ENCODE measurements around the gene ZNF407.
A peak's percentile ranks its signal among the peaks of the same experiment; 100 is the strongest.

ZNF407 gene

DNA sequence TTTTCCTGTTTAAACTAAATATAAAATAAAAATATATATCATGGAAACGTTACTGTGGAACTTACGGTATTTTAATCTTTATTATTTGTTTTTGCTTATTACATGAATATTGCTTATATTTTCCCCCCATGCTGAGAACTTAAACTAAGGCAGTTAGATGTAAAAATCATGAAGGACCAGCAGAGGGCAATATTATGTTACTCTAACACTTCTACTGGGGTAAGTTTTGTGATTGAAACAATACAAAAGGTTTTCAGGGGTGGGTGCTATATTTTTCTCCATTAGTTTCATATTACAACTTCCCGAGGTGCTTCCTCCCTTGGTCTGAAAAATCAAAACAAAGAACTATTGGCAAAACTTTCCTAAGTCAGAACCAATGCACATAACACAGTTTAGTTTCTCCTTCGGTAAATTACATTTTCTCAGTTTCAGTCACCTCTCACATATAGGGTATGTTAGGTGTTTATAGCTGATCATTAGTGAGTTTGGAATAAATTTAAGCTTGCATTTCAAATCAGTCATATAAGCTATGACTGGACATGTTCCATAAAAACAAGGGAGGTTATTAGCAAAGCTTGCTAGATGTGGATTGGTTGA lies 54.8 kb downstream of the ZNF407 start:
- ATAC-seq (ENCODE audit: low read depth) (no peak), DNase-seq (ENCODE audit: low spot score in 2 of 2) (peak in 1 of 2 donors; percentile 11)
- H3K4me3 Mint-ChIP-seq: no peak overlapping the region
- H3K4me1 Mint-ChIP-seq: no peaks in the 10 kb centered on the region
- no peaks in the 10 kb centered on the region for H3K9me3 Mint-ChIP-seq
- H3K27ac Mint-ChIP-seq: no peak overlapping the region
- no peaks in the 10 kb centered on the region for H3K27me3 Mint-ChIP-seq
- peaks cover 4% of the 10 kb centered on the region for H3K36me3 Mint-ChIP-seq

DNA sequence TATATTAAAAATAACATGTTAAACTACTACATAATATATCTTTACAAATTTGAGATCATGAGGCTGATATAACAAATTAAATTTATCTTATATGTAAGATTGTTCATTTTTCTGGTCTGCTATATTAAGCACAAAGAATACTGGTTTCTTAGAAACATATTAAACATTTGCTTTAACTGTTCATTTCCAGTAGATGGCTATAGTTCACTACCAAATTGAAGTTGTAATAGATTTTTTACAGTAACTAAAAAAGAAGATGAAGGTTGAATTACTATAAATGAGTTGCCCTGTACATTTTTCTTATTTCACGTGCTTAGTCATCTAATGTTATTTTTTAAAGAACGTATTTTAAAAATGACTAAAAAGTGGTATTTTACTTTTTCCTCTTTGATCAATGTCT lies 57.0 kb downstream of the ZNF407 start:
- no peak for ATAC-seq (ENCODE audit: low read depth)
- H3K4me3 Mint-ChIP-seq: no peak overlapping the region
- DNase-seq (ENCODE audit: low spot score in 2 of 2): no peak
- H3K4me1 Mint-ChIP-seq: no peaks in the 10 kb centered on the region
- H3K27ac Mint-ChIP-seq: no peak overlapping the region
- H3K9me3 Mint-ChIP-seq: no peaks in the 10 kb centered on the region
- H3K36me3 Mint-ChIP-seq: peaks cover 2% of the 10 kb centered on the region
- H3K27me3 Mint-ChIP-seq: no peaks in the 10 kb centered on the region

DNA sequence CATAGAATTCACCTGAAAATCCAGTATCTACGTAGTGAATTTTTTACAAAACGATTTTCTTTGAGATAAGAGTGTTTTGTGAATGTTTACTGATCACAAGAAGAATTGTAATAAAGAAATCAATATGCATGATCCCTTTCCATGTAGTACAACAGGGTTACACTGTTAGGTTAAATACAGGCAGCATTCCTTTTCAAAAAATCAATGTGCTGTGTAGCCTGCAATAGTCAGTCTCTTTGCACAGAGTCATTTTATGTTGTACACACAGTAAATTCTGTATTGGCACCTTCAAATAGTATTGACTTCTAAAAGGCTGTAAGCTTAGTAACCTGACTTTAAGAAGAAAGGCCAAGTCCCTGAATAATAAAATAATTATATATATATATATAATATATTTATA lies 63.3 kb downstream of the ZNF407 start:
- Mint-ChIP-seq H3K9me3 (no peaks in the 10 kb centered on the region), H3K27ac (no peak overlapping the region)

DNA sequence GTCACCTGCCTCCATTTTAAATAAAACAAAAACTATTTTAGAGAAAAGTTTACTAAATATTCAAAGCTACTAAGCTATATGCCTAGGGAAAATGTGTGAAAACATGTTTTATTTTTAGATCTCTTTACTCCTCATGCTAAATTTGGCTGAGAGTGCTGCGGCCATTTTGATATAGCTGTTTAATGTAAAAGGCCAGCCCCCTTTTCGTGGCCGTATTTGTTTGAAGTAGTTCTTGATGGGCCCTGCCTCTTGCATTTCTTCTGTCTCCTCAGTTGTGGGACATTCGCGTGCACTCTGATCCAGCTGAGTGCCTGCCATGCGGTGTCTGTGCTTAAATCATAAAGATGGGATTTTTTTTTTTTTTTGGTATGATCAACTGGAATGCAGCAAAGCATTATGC lies 64.0 kb downstream of the ZNF407 start:
- ATAC-seq (ENCODE audit: low read depth) (no peak), DNase-seq (ENCODE audit: low spot score in 2 of 2) (no peak)
- peaks cover 19% of the 10 kb centered on the region for H3K36me3 Mint-ChIP-seq
- H3K4me3 Mint-ChIP-seq: no peak overlapping the region
- H3K9me3 Mint-ChIP-seq: no peaks in the 10 kb centered on the region
- no peaks in the 10 kb centered on the region for H3K27me3 Mint-ChIP-seq
- H3K27ac Mint-ChIP-seq: no peak overlapping the region
- H3K4me1 Mint-ChIP-seq: peaks cover 3% of the 10 kb centered on the region

More for the DNA sequence above, 63.3 kb downstream of the ZNF407 start:
- Mint-ChIP-seq H3K4me3 (no peak overlapping the region), H3K27me3 (no peaks in the 10 kb centered on the region), H3K36me3 (peaks cover 19% of the 10 kb centered on the region), H3K4me1 (peaks cover 3% of the 10 kb centered on the region)
- ATAC-seq (ENCODE audit: low read depth): no peak
- no peak for DNase-seq (ENCODE audit: low spot score in 2 of 2)

DNA sequence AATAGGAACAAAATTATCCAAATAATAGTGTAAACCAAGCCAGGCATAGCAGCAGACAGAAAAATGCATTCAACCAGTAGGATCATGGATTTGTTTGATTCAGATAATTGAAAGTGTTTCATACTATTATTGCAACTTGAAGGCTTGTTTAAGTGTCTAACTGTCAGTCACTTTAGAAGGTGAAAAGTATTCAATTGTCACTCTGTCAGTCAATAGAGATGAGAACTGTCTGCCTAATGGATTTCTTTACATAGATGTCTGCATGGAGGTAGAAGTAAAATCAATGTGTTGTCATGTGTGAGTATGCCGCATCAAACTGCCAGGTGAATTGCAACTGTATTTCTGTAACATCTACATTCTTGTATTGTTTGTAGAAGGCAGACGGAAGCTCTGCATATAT lies 65.0 kb downstream of the ZNF407 start:
- Mint-ChIP-seq H3K27me3 (no peaks in the 10 kb centered on the region), H3K9me3 (no peaks in the 10 kb centered on the region), H3K4me3 (no peak overlapping the region), H3K27ac (no peak overlapping the region), H3K4me1 (peaks cover 3% of the 10 kb centered on the region), H3K36me3 (peaks cover 26% of the 10 kb centered on the region)
- DNase-seq (ENCODE audit: low spot score in 2 of 2): no peak
- no peak for ATAC-seq (ENCODE audit: low read depth)

DNA sequence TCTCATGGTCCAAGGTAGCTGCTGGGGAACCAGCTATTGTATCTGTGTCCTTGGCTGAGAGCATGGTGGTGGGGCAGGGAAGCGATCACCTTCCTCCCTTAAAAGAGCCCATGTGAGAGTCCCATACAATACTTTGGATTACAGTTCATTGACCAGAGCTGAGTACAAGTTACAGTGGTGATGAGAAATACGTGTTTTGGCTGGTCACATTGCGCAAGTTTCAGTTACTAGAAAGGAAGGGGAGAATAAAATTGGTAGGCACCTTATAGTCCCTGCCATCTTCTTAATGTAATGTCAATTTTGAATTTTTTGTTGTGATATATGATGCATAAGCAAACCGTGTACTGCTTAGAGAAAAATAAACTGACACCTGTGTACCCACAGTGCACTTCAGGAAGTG lies 67.7 kb downstream of the ZNF407 start:
- Mint-ChIP-seq H3K4me3 (no peak overlapping the region), H3K27ac (no peak overlapping the region), H3K4me1 (peaks cover 5% of the 10 kb centered on the region), H3K36me3 (peaks cover 33% of the 10 kb centered on the region), H3K9me3 (no peaks in the 10 kb centered on the region), H3K27me3 (no peaks in the 10 kb centered on the region)
- DNase-seq (ENCODE audit: low spot score in 2 of 2) (no peak), ATAC-seq (ENCODE audit: low read depth) (no peak)

DNA sequence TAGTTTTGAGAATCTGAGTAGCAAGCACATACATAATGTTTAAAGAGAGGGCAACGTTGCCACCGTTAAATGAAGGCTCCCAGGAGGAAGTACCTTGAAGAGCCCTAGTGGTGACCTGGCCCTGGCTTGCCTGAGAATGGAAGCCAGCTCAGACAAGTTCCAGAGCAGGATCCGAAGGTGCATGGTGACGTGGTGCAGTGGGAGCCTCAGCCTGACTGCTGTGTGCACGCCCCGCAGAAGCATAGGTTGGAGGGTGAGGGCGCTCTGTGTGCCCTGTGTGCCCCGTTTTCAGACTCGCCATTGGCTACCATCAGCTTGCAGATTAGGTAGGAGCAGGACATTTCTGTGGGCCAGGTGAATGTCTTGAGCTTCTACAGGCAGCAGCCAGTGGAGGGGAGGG lies 68.2 kb downstream of the ZNF407 start:
- H3K9me3 Mint-ChIP-seq: no peaks in the 10 kb centered on the region
- no peak overlapping the region for H3K4me3 Mint-ChIP-seq
- no peaks in the 10 kb centered on the region for H3K27me3 Mint-ChIP-seq
- no peak for DNase-seq (ENCODE audit: low spot score in 2 of 2)
- peaks cover 34% of the 10 kb centered on the region for H3K36me3 Mint-ChIP-seq
- no peak for ATAC-seq (ENCODE audit: low read depth)
- peaks cover 5% of the 10 kb centered on the region for H3K4me1 Mint-ChIP-seq
- no peak overlapping the region for H3K27ac Mint-ChIP-seq

DNA sequence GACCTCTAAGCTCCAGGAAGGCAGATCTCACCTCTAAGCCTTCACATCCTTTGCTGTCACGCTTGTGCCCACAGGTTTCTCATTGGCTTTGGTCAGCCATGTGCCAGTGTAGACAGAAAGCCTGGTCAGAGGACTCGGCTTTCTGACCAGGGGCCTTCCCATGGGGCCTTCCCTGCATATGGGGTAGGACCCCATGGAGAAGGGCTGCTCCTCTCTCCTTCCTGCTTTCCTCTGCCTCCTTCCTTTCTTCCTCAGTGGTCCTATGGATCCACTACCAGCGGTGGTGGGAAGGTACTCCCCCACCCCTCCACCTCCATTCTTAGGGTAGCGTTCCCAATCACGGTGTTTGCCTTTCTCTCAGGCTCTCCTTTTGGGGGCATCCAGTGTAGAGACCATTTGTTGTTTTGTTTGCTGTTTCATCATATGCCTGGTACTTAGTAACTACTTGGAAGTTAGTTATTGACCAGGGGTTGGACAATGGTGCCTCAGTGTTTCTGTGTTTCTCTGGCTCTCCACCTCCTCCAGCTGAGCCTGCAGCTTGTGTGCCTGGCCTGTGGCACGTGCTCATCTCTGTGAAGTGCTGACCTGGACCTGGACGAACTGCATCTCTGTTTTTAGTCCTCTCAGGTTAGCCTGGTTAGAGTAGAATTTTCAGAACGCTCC lies 71.6 kb downstream of the ZNF407 start:
- H3K36me3 Mint-ChIP-seq: peaks cover 50% of the 10 kb centered on the region

DNA sequence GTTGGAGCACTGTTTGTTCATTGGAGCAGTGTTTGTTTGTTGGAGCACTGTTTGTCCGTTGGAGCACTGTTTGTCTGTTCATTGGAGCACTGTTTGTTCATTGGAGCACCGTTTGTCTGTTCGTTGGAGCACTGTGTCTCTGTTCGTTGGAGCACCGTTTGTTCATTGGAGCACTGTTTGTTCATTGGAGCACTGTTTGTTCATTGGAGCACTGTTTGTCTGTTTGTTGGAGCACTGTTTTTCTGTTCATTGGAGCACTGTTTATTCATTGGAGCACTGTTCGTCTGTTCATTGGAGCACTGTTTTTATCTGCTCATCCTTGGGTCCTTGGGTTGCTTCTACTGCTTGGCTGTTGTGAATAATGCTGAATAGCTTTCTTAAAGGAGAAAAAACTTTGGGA lies 74.7 kb downstream of the ZNF407 start:
- Mint-ChIP-seq H3K36me3 (peaks cover 50% of the 10 kb centered on the region), H3K9me3 (peaks cover 3% of the 10 kb centered on the region), H3K27ac (no peak overlapping the region), H3K4me1 (peaks cover 9% of the 10 kb centered on the region), H3K4me3 (no peak overlapping the region), H3K27me3 (no peaks in the 10 kb centered on the region)
- ATAC-seq (ENCODE audit: low read depth) (no peak), DNase-seq (ENCODE audit: low spot score in 2 of 2) (no peak)

More for the DNA sequence above, 71.6 kb downstream of the ZNF407 start:
- Mint-ChIP-seq H3K27ac (no peak overlapping the region), H3K9me3 (no peaks in the 10 kb centered on the region), H3K27me3 (no peaks in the 10 kb centered on the region), H3K4me3 (no peak overlapping the region), H3K4me1 (peaks cover 13% of the 10 kb centered on the region)
- no peak for DNase-seq (ENCODE audit: low spot score in 2 of 2)
- no peak for ATAC-seq (ENCODE audit: low read depth)

DNA sequence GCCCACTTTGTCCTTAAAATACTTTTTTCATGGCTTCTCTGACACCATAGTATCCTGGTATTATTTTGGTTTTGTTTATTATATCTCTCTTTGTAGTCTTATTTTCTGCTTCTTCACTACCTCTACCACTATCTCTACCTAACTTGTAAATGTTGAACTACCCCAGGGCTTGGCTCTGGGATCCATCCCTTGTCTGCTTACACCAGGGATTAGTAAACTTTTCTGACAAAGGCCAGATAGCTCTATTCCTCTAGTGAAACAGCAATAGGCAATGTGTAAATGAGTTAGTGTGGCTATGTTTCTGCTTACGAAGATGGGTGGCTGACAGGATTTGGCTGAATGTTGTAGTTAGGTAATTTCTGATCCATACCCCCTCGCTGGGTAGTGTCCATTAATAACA lies 76.8 kb downstream of the ZNF407 start:
- peaks cover 52% of the 10 kb centered on the region for H3K36me3 Mint-ChIP-seq
- no peaks in the 10 kb centered on the region for H3K27me3 Mint-ChIP-seq
- H3K9me3 Mint-ChIP-seq: peaks cover 5% of the 10 kb centered on the region
- no peak for ATAC-seq (ENCODE audit: low read depth)
- H3K27ac Mint-ChIP-seq: no peak overlapping the region
- H3K4me1 Mint-ChIP-seq: peaks cover 7% of the 10 kb centered on the region
- H3K4me3 Mint-ChIP-seq: no peak overlapping the region
- DNase-seq (ENCODE audit: low spot score in 2 of 2): no peak

DNA sequence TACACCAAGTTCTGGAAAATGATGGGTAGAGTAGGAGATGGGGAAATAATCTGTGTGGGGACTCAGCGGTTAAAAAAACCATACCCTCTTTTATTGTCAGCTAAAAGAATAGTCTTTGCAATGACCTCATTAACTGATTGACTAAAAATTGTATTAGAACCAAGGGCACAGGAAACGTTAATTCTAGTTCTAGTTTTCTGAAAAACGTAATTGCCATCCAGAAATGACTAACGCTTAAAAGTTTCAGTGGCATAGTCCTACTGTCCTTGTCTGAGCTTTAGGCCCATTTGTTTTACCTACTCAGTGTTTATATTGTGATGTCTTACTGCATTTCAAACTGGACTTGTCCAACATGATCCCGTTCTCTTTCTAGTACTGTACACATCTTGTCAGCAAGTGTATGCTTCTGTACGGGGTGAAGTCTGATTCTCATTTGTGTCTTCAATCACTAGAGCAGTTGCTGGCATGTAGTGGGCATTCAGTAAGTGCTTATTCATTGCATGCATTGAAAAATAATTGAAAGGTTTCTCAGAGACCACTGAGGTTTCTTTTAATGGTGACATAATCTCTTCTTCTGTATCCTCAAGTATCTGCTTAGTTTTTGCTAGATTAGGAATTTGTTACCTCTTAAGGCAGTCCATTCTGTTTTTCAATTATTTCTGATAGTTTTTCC lies 81.5 kb downstream of the ZNF407 start:
- no peak for DNase-seq (ENCODE audit: low spot score in 2 of 2)
- Mint-ChIP-seq H3K4me1 (peaks cover 3% of the 10 kb centered on the region), H3K9me3 (peaks cover 5% of the 10 kb centered on the region), H3K36me3 (peaks cover 36% of the 10 kb centered on the region), H3K27ac (no peak overlapping the region), H3K4me3 (no peak overlapping the region), H3K27me3 (no peaks in the 10 kb centered on the region)
- ATAC-seq (ENCODE audit: low read depth): no peak

DNA sequence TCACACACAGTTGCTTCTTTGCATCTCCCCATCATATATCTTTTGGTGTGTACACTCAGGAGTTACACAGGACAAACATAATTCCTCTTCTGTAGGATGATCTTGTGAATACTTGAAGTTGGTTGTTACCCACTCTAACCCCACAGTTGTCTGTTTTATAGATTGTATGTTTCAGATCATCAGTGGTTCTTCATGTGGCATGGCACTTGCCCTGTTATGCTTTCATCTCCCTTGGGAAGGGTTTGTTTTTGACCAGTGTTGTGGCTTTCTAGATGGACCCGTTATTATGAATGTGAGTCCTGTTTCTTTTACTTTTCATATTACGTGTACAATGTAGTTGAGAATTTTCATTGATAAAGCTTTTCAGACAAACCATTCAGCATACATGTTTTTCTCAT lies 82.0 kb downstream of the ZNF407 start:
- Mint-ChIP-seq H3K27ac (no peak overlapping the region), H3K9me3 (peaks cover 5% of the 10 kb centered on the region), H3K4me1 (peaks cover 3% of the 10 kb centered on the region), H3K27me3 (no peaks in the 10 kb centered on the region), H3K36me3 (peaks cover 34% of the 10 kb centered on the region), H3K4me3 (no peak overlapping the region)
- DNase-seq (ENCODE audit: low spot score in 2 of 2) (no peak), ATAC-seq (ENCODE audit: low read depth) (no peak)

DNA sequence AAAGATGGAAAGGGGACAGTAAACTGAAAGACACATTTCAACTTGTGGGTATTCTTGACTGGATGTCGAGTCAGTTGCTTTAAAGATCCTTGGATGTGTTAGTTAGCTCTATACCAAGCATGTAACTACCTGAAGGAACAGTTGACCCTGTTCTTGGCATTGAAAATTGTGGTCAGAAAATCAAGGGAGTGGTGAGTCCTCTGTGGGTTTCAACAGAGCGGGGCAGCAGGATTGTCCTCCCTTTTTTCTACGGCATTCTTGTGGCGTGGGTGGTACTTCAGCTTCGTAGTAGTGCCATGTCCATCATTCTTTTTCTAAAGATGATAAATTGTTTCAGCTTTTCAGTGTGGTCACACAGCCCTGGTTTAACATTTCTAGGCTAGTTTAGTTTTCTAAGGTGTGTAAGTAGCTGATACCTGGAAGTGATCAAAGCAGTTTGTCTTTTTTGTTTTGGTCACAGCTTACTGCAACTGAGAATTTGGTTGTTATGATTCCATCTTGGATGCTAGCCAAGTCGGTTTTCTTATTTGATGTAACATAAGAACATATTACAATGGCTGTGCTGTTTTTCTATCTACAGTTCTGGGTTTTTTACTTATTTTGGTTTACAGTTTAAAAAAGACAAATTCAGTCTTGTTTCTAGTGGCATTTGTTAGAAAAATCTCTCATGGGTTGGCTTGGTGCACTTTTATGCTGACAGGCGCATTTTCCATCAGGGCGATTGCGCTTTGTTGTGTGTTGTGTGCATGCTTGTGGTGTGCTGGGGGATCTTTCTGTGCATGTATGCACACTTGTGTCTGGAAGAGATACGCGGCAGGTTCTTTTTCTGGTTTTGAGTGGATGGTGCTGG lies 84.7 kb downstream of the ZNF407 start:
- peaks cover 3% of the 10 kb centered on the region for H3K4me1 Mint-ChIP-seq
- no peak for ATAC-seq (ENCODE audit: low read depth)

DNA sequence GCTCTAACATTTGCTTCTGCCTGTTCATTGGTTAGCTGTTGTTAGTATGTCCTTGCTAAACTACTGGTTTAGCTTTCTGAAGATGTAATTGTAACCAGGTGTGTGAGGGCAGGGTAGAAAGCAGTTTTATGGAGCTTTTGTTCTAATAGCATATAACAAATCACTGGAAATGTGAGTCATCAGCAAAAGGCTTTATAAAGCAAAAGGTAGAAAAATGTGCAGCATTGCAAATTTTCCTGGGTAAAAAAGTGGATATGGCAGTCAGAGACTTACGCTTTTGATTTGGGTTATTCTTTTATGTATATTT lies 85.3 kb downstream of the ZNF407 start:
- Mint-ChIP-seq H3K27ac (no peak overlapping the region), H3K4me1 (peaks cover 3% of the 10 kb centered on the region), H3K36me3 (peaks cover 30% of the 10 kb centered on the region), H3K27me3 (no peaks in the 10 kb centered on the region), H3K9me3 (no peaks in the 10 kb centered on the region), H3K4me3 (no peak overlapping the region)
- ATAC-seq (ENCODE audit: low read depth) (no peak), DNase-seq (ENCODE audit: low spot score in 2 of 2) (no peak)

More for the DNA sequence above, 84.7 kb downstream of the ZNF407 start:
- H3K9me3 Mint-ChIP-seq: peaks cover 1% of the 10 kb centered on the region
- H3K4me3 Mint-ChIP-seq: no peak overlapping the region
- H3K36me3 Mint-ChIP-seq: peaks cover 34% of the 10 kb centered on the region
- H3K27ac Mint-ChIP-seq: no peak overlapping the region
- H3K27me3 Mint-ChIP-seq: no peaks in the 10 kb centered on the region
- no peak for DNase-seq (ENCODE audit: low spot score in 2 of 2)

Data from memory B cell (primary cell).